Suprapubic skin (tissue), 3 donors: ENCODE results near the gene GNGT1.

ENCODE experiments used
- CTCF ChIP-seq, 2 donors: fragments of 200-600 bp in 1 of 2; fragments of 450-650 bp in 1 of 2; sonication (generic) in 1 of 2; IDR thresholded peaks; one replicate each; pipeline ENCODE4 v1.5.1; 2016 to 2019; ENCODE audit warnings: antibody characterized with exemption in 2 of 2, mild to moderate bottlenecking in 1 of 2, moderate library complexity in 1 of 2
- EP300 ChIP-seq: sonication (generic); formaldehyde crosslinking; IDR thresholded peaks from one replicate; pipeline ENCODE4 v1.6.1; 2017; ENCODE audit warnings: antibody characterized with exemption

- TF ChIP-seq EP300 (no peak), CTCF (IDR thresholded peaks at IDR 0.05) (no peak)
These were observed 51.4 kb downstream of the GNGT1 start for GRCh38 chr7:93957767-93958166.
